Fibroblast of mammary gland (primary cell): Measurements from ENCODE around the gene AP1S3.

Experiments
- DNase-seq: peaks from one replicate; pipeline ENCODE4 v3.0.0-alpha.2; 2010; ENCODE audit warnings: low read depth
- H3K4me3 ChIP-seq: 2 replicates; pipeline ENCODE4 v1.5.1; 2011; ENCODE audit warnings: low read depth, mild to moderate bottlenecking, low read length, moderate library complexity; ENCODE audit not compliant: control insufficient read depth
- CTCF ChIP-seq: conservative IDR thresholded peaks from 2 replicates; pipeline ENCODE4 v1.5.1; 2011; ENCODE audit warnings: low read depth, low read length, inconsistent platforms; ENCODE audit not compliant: control insufficient read depth, insufficient read depth

AP1S3 gene

GRCh38 chr2:223747392-223748042 is 89.9 kb downstream of the AP1S3 start:
- TF ChIP-seq CTCF, result no peak
- no peak for DNase-seq
- H3K4me3 ChIP-seq, result no peak overlapping the region

- TF ChIP-seq CTCF, result no peak
- H3K4me3 ChIP-seq, result no peak overlapping the region
- DNase-seq, result no peak
These were observed 90.8 kb downstream of the AP1S3 start for GRCh38 chr2:223746611-223747010.

GRCh38 chr2:223744580-223744979 is 92.8 kb downstream of the AP1S3 start:
- TF ChIP-seq CTCF, result no peak
- no peak for DNase-seq
- no peak overlapping the region for H3K4me3 ChIP-seq

GRCh38 chr2:223740679-223741078 is 96.7 kb downstream of the AP1S3 start:
- no peak overlapping the region for H3K4me3 ChIP-seq

GRCh38 chr2:223737207-223737606 is 100.2 kb downstream of the AP1S3 start:
- no peak for TF ChIP-seq CTCF

More at GRCh38 chr2:223740679-223741078, 96.7 kb downstream of the AP1S3 start:
- TF ChIP-seq CTCF, result no peak
- DNase-seq, result no peak

GRCh38 chr2:223736488-223736887 is 100.9 kb downstream of the AP1S3 start:
- H3K4me3 ChIP-seq, result no peak overlapping the region
- no peak for DNase-seq
- no peak for TF ChIP-seq CTCF

More at GRCh38 chr2:223737207-223737606, 100.2 kb downstream of the AP1S3 start:
- no peak overlapping the region for H3K4me3 ChIP-seq
- no peak for DNase-seq
